CD14-positive monocyte (primary cell): ENCODE results near the gene LYL1. TPM values are rescaled to one million over a fixed set of nuclear protein-coding genes. Genes with fewer than 3 reads are reported as not detected.

Experiments used
- DNase-seq, 3 donors: peaks; one replicate each; pipeline ENCODE4 v3.0.0-alpha.2; 2011 to 2022
- H2AFZ ChIP-seq: 2 replicates; pipeline ENCODE4 v1.6.0; 2012; ENCODE audit warnings: mild to moderate bottlenecking, low read depth, low read length, inconsistent platforms; ENCODE audit not compliant: insufficient read depth, poor library complexity, severe bottlenecking
- H3K27ac ChIP-seq, 2 donors: 1 replicate in 1 of 2; 2 replicates in 1 of 2; pipeline ENCODE4 v1.5.1; 2012 to 2013; ENCODE audit warnings: low read length in 2 of 2, control low read depth in 1 of 2, inconsistent platforms in 1 of 2, low read depth in 1 of 2, mild to moderate bottlenecking in 1 of 2
- H3K27me3 ChIP-seq, 2 donors: one replicate each; pipeline versions ENCODE4 v1.6.0 to v1.6.1; 2011 to 2013; ENCODE audit warnings: low read length in 2 of 2; ENCODE audit not compliant: control insufficient read depth in 2 of 2, insufficient read depth in 2 of 2
- H3K36me3 ChIP-seq, 2 donors: replicated peaks in 1 of 2; 1 replicate in 1 of 2; 2 replicates in 1 of 2; pipeline versions ENCODE4 v1.5.1 to v1.6.1; 2012 to 2013; ENCODE audit warnings: low read length in 2 of 2, control low read depth in 1 of 2, inconsistent platforms in 1 of 2, mild to moderate bottlenecking in 1 of 2; ENCODE audit not compliant: insufficient read depth in 2 of 2, control insufficient read depth in 1 of 2
- H3K4me1 ChIP-seq, 2 donors: 1 replicate in 1 of 2; 2 replicates in 1 of 2; pipeline versions ENCODE4 v1.5.1 to v1.6.1; 2012 to 2013; ENCODE audit warnings: low read length in 2 of 2, control low read depth in 1 of 2, inconsistent platforms in 1 of 2, mild to moderate bottlenecking in 1 of 2, moderate library complexity in 1 of 2; ENCODE audit not compliant: insufficient read depth in 2 of 2, control insufficient read depth in 1 of 2
- H3K4me2 ChIP-seq: replicated peaks from 2 replicates; pipeline ENCODE3; 2012; ENCODE audit warnings: low read length, moderate library complexity, mild to moderate bottlenecking; ENCODE audit not compliant: poor library complexity, severe bottlenecking; ENCODE audit errors: extremely low read depth
- H3K4me3 ChIP-seq, 3 experiments: fragments of 200-600 bp in 1 of 3; sonication (generic) in 1 of 3; replicated peaks in 1 of 3; 1 replicate in 2 of 3; 2 replicates in 1 of 3; pipeline ENCODE4 v1.5.1; 2011 to 2013; ENCODE audit warnings: low read length in 3 of 3, mild to moderate bottlenecking in 3 of 3, control low read depth in 2 of 3, low read depth in 2 of 3, inconsistent platforms in 1 of 3, moderate library complexity in 1 of 3
- H3K79me2 ChIP-seq: 2 replicates; pipeline ENCODE4 v1.6.0; 2012; ENCODE audit warnings: mild to moderate bottlenecking, control low read depth, inconsistent platforms, low read length, moderate library complexity; ENCODE audit not compliant: insufficient read depth
- H3K9ac ChIP-seq: 2 replicates; pipeline ENCODE4 v1.6.0; 2017; ENCODE audit warnings: low read length, mild to moderate bottlenecking; ENCODE audit not compliant: insufficient read depth, poor library complexity, severe bottlenecking
- H3K9me3 ChIP-seq, 2 donors: replicated peaks in 1 of 2; 1 replicate in 1 of 2; 2 replicates in 1 of 2; pipeline versions ENCODE4 v1.5.1 to v1.6.1; 2012 to 2013; ENCODE audit warnings: low read length in 2 of 2, control low read depth in 1 of 2; ENCODE audit not compliant: control insufficient read depth in 1 of 2, insufficient read depth in 1 of 2
- H4K20me1 ChIP-seq: 2 replicates; pipeline ENCODE4 v1.6.0; 2012; ENCODE audit warnings: mild to moderate bottlenecking, low read length, control low read depth, moderate library complexity; ENCODE audit not compliant: insufficient read depth
- H3K27ac Mint-ChIP-seq, 7 donors: one replicate each; pipeline ENCODE4 v1.8.0; 2020; ENCODE audit warnings: mild to moderate bottlenecking in 7 of 7, mixed read lengths in 7 of 7, moderate library complexity in 6 of 7, inconsistent platforms in 2 of 7
- H3K27me3 Mint-ChIP-seq, 3 donors: one replicate each; pipeline ENCODE4 v1.8.0; 2021 to 2022; ENCODE audit warnings: low read depth in 3 of 3, mild to moderate bottlenecking in 3 of 3, mixed read lengths in 3 of 3, moderate library complexity in 3 of 3, inconsistent platforms in 1 of 3
- H3K36me3 Mint-ChIP-seq, 2 donors: one replicate each; pipeline ENCODE4 v1.8.0; 2020; ENCODE audit warnings: mixed read lengths in 2 of 2, inconsistent platforms in 1 of 2, mild to moderate bottlenecking in 1 of 2
- H3K4me1 Mint-ChIP-seq: one replicate; pipeline ENCODE4 v1.8.0; 2020; ENCODE audit warnings: mild to moderate bottlenecking, mixed read lengths
- H3K4me3 Mint-ChIP-seq, 2 donors: one replicate each; pipeline ENCODE4 v1.8.0; 2020; ENCODE audit warnings: mild to moderate bottlenecking in 2 of 2, mixed read lengths in 2 of 2, moderate library complexity in 1 of 2
- H3K9me3 Mint-ChIP-seq, 7 donors: one replicate each; pipeline ENCODE4 v1.8.0; 2020 to 2022; ENCODE audit warnings: mixed read lengths in 7 of 7, mild to moderate bottlenecking in 6 of 7, moderate library complexity in 6 of 7, inconsistent platforms in 2 of 7
- CTCF ChIP-seq: fragments of 200-600 bp; IDR thresholded peaks from one replicate; pipeline ENCODE4 v1.8.0; 2022; ENCODE audit warnings: antibody characterized with exemption, mild to moderate bottlenecking
- WGBS: methylation state at CpG from one replicate; pipeline ENCODE4 v1.1.5; 2013; ENCODE audit warnings: missing lambda C conversion rate; ENCODE audit not compliant: insufficient coverage; 5-methylcytosine and 5-hydroxymethylcytosine counted together
- intact Hi-C, 2 donors: fragments of 100-400 bp; cut with micrococcal nuclease; formaldehyde crosslinking; loops; one replicate each; pipeline versions ENCODE4 v1.15.0 to v1.15.1; 2023
- polyA plus RNA-seq, 3 donors: library from polyadenylated mRNA; depleted of rRNA in 1 of 3; unstranded in 2 of 3; stranded (reverse) in 1 of 3; fragments of 300-500 nt in 2 of 3; fragments of >200 nt in 1 of 3; fragmentation: Illumina TruSeq in 2 of 3; gene quantifications; 1 replicate in 2 of 3; 2 replicates in 1 of 3; pipeline ENCODE4 v1.2.3, GENCODE V29; 2012 to 2021

Gene LYL1
- polyA plus RNA-seq, 3 donors: 35.7 to 51.1 (median 37.1) TPM

GRCh38 chr19:13087295-13087694 lies 15.4 kb downstream of the LYL1 start:
- intact Hi-C loops: no loop called here
- Mint-ChIP-seq H3K27ac (peak overlapping the region in 2 of 7 donors; percentile 42 to 46), H3K9me3 (no peaks in the 10 kb centered on the region), H3K4me3 (no peak overlapping the region), H3K27me3 (peaks cover 3 to 7% (median 5%) of the 10 kb centered on the region in 3 donors), H3K4me1 (peaks cover 14% of the 10 kb centered on the region), H3K36me3 (peaks cover 0 to 3% of the 10 kb centered on the region in 2 donors)
- H4K20me1 ChIP-seq: no peaks in the 10 kb centered on the region
- DNase-seq: no peak
- H3K79me2 ChIP-seq: no peaks in the 10 kb centered on the region
- 96% methylated on average over 7 of the region's 12 CpGs for WGBS
- H3K9me3 ChIP-seq: no peaks in the 10 kb centered on the region
- H3K4me2 ChIP-seq: no peak overlapping the region
- H3K36me3 ChIP-seq: no peaks in the 10 kb centered on the region
- peaks cover 0 to 3% of the 10 kb centered on the region in 2 donors for H3K4me1 ChIP-seq
- H3K27ac ChIP-seq: no peak overlapping the region
- no peak overlapping the region for H2AFZ ChIP-seq
- TF ChIP-seq CTCF: no peak
- no peak overlapping the region for H3K4me3 ChIP-seq
- H3K27me3 ChIP-seq: no peaks in the 10 kb centered on the region
- no peak overlapping the region for H3K9ac ChIP-seq

GRCh38 chr19:13086341-13086740 lies 16.3 kb downstream of the LYL1 start:
- no peak for TF ChIP-seq CTCF
- peaks cover 0 to 3% of the 10 kb centered on the region in 2 donors for H3K4me1 ChIP-seq
- H3K27ac ChIP-seq: no peak overlapping the region
- DNase-seq: no peak
- peaks cover 13% of the 10 kb centered on the region for H3K4me1 Mint-ChIP-seq
- peaks cover 0 to 3% of the 10 kb centered on the region in 2 donors for H3K36me3 Mint-ChIP-seq
- no peaks in the 10 kb centered on the region for H4K20me1 ChIP-seq
- WGBS: no CpG with 5 or more reads among the region's 2 CpGs
- H3K9ac ChIP-seq: no peak overlapping the region
- H3K4me3 ChIP-seq: no peak overlapping the region
- intact Hi-C loops: no loop called here
- no peak overlapping the region for H3K4me3 Mint-ChIP-seq
- H3K79me2 ChIP-seq: no peaks in the 10 kb centered on the region
- H3K9me3 ChIP-seq: no peaks in the 10 kb centered on the region
- no peaks in the 10 kb centered on the region for H3K36me3 ChIP-seq
- no peak overlapping the region for H2AFZ ChIP-seq
- H3K27ac Mint-ChIP-seq: no peak overlapping the region
- H3K27me3 ChIP-seq: no peaks in the 10 kb centered on the region
- no peak overlapping the region for H3K4me2 ChIP-seq
- peaks cover 0 to 7% (median 3%) of the 10 kb centered on the region in 3 donors for H3K27me3 Mint-ChIP-seq
- H3K9me3 Mint-ChIP-seq: no peaks in the 10 kb centered on the region
